Neural progenitor cell (in vitro differentiated cells): ENCODE results near the gene CSRP1.

Experiments
- CTCF ChIP-seq: fragments of 200-600 bp; sonication (generic); IDR thresholded peaks from 2 replicates; pipeline ENCODE4 v1.5.1; 2017; ENCODE audit warnings: antibody characterized with exemption, mild to moderate bottlenecking
- EZH2 ChIP-seq: fragments of 200-600 bp; sonication (generic); IDR thresholded peaks from 2 replicates; pipeline ENCODE4 v1.6.1; 2017; ENCODE audit warnings: antibody characterized with exemption, mild to moderate bottlenecking, moderate library complexity
- EZH2phosphoT487 ChIP-seq: fragments of 200-600 bp; sonication (generic); IDR thresholded peaks from 2 replicates; pipeline ENCODE4 v1.6.1; 2017; ENCODE audit warnings: antibody characterized with exemption

DNA sequence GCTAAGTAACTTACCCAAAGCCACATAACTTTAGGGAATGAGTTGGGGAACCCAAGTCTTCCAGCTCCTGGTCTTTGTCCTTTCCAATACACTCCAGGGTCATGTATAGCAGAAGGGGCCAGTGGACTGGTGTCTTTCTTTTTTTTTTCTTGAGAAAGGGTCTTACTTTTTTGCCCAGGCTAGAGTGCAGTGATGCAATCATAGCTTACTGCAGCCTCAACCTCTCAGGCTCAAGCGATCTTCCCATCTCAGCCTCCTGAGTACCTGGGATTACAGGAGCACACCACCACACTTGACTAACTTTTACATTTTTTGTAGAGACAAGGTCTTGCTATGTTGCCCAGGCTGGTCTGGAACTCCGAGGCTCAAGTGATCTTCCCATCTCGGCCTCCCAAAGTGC, 44.2 kb upstream of the CSRP1 start:
- TF ChIP-seq CTCF (no peak), EZH2 (no peak), EZH2phosphoT487 (no peak)
